ENCODE results near the gene FIP1L1. TPM values are rescaled to one million over a fixed set of nuclear protein-coding genes. Genes with fewer than 3 reads are reported as not detected.

Gene FIP1L1
- total and polyA plus RNA-seq, 9 of the 15 experiments (the other 6 are each of a cell fraction or from before 2014, with no cell fraction given) = 34.6 to 137 (median 72.0) TPM

DNA sequence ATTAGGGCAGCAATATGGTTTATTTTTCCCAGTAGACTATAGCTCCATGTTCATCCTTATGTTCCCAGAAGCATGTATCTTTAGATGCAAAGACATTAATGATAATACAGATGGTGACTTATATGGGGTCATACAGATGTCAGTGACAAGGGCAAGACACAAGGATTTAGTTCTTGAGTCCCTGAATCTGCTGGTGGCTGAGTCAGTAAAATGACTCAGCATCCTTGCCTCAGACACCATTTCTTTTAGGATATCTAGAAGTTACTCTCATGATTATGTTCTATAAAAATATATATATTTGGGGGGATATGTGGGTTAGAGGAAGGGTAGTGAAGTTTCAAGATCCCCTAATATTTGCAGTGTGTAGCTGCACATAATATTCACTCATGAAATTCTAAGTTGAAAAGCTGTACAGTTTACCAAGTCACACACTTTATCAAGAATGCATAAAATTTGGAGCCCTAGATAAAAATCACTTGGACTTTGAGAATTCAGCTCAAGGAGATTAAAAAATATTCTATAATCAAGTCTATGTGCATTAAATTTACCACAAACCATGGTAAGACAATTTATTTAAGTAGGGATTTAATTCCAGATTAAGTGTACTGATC, 111.9 kb downstream of the FIP1L1 start (continued):
- TF ChIP-seq FUS (optimal IDR thresholded peaks at IDR 0.05; ENCODE audit: low read depth, low read length) = no peak

- BruUV-seq (replicated peaks) = no TSS peak
- peaks cover 0 to 4% of the 10 kb centered on the region in 2 experiments; a peak in 2 of 5 replicates for H3K4me1 ChIP-seq (replicated peaks in 1 of 2; ENCODE audit: control insufficient read depth in 2 of 2, insufficient read depth in 2 of 2, low read length in 2 of 2)
- no peaks in the 10 kb centered on the region for H4K20me1 ChIP-seq (replicated peaks; ENCODE audit: control insufficient read depth, insufficient read depth, low read length)
- TF ChIP-seq ZNF561 (CRISPR knock-in tag; conservative IDR thresholded peaks at IDR 0.05) = no peak
- TF ChIP-seq, protein P1, sequence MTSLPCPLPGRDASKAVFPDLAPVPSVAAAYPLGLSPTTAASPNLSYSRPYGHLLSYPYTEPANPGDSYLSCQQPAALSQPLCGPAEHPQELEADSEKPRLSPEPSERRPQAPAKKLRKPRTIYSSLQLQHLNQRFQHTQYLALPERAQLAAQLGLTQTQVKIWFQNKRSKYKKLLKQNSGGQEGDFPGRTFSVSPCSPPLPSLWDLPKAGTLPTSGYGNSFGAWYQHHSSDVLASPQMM (CRISPR knock-in tag; IDR thresholded peaks at IDR 0.05) = no peak
- no peak for TF ChIP-seq SLC30A9 (CRISPR knock-in tag; IDR thresholded peaks at IDR 0.05)
- no peak for TF ChIP-seq ZEB2 (IDR thresholded peaks at IDR 0.05)
- TF ChIP-seq CBX2 (IDR thresholded peaks at IDR 0.05; ENCODE audit: insufficient read depth, low read length, poor library complexity, severe bottlenecking) = no peak
- TF ChIP-seq NRF1 (conservative IDR thresholded peaks at IDR 0.05 in 1 of 2, IDR thresholded peaks at IDR 0.05 in 1 of 2) = no peak
- TF ChIP-seq SUPT5H (IDR thresholded peaks at IDR 0.05) = no peak
- TF ChIP-seq HEY1 (CRISPR knock-in tag; IDR thresholded peaks at IDR 0.05; ENCODE audit: borderline replicate concordance) = no peak
- TF ChIP-seq RBM17 (IDR thresholded peaks at IDR 0.05; ENCODE audit: borderline replicate concordance, low read depth, low read length) = no peak
- TF ChIP-seq HNRNPLL (IDR thresholded peaks at IDR 0.05; ENCODE audit: low read depth, low read length, poor library complexity, severe bottlenecking) = no peak
- TF ChIP-seq KLF16 (IDR thresholded peaks at IDR 0.05) = no peak
- TF ChIP-seq TBL1XR1 (IDR thresholded peaks at IDR 0.05; ENCODE audit: low read length in 2 of 2) = no peak
- TF ChIP-seq, protein P2, sequence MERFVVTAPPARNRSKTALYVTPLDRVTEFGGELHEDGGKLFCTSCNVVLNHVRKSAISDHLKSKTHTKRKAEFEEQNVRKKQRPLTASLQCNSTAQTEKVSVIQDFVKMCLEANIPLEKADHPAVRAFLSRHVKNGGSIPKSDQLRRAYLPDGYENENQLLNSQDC (CRISPR knock-in tag; IDR thresholded peaks at IDR 0.05) = no peak
- no peak for TF ChIP-seq MNT (conservative IDR thresholded peaks at IDR 0.05)
- TF ChIP-seq MEF2A (IDR thresholded peaks at IDR 0.05; ENCODE audit: control insufficient read depth, low read depth, low read length) = no peak
- no peaks in the 10 kb centered on the region for H3K9me3 ChIP-seq (replicated peaks; ENCODE audit: control insufficient read depth, insufficient read depth, low read depth, low read length)
- ChIA-PET POLR2A (interaction anchor here (1.1 to 1.2 kb wide), 2 partner anchors 8 to 10 kb away, joined by 3 read pairs; no protein-coding TSS in a partner anchor), CTCF (ENCODE audit: low intra/inter-chr PET ratio) (no interaction called here)
- H3K27ac ChIP-seq (ENCODE audit: extremely low read depth, low read depth, low read length) = peak overlapping the region; percentile 18; the same call in 1 of the 3 replicates
- no peak overlapping the region for H3K4me3 ChIP-seq
- ATAC-seq (no peak), DNase-seq (ENCODE audit: extremely low read depth in 1 of 4, low spot score in 3 of 4) (no peak), FAIRE-seq (no peak)
- H3K9me1 ChIP-seq (ENCODE audit: control insufficient read depth, insufficient read depth, low read length) = no peaks in the 10 kb centered on the region
- no peak overlapping the region for H3K9ac ChIP-seq (ENCODE audit: insufficient read depth in 1 of 2, low read depth in 2 of 2, low read length in 2 of 2)
- no peaks in the 10 kb centered on the region for H3K27me3 ChIP-seq (ENCODE audit: control insufficient read depth in 2 of 2, insufficient read depth in 2 of 2, low read length in 2 of 2)
- WGBS (ENCODE audit: insufficient coverage, low coverage, missing lambda C conversion rate) = 29% methylated on average over 6 of the region's 6 CpGs
- no peak overlapping the region for H3K4me2 ChIP-seq (ENCODE audit: insufficient read depth, low read length)
- in situ Hi-C loops (cut with MboI) = loop anchor here (25.0 kb wide), 1 partner anchor 747 kb away; the partner anchor contains the start of gene PDGFRA
- no peaks in the 10 kb centered on the region for H3K36me3 ChIP-seq (ENCODE audit: control insufficient read depth, insufficient read depth, low read length)
- intact Hi-C loops (cut with micrococcal nuclease) = loop anchor here (10.0 kb wide), 2 partner anchors 476 to 744 kb away; no protein-coding TSS in a partner anchor
- H2AFZ ChIP-seq (ENCODE audit: low read depth, low read length) = peak overlapping the region; percentile 2; the same call in 1 of the 2 replicates
- no peaks in the 10 kb centered on the region for H3K79me2 ChIP-seq (ENCODE audit: control insufficient read depth, insufficient read depth, low read length)
Observed at GRCh38 chr4:53490161-53490956, 112.9 kb downstream of the FIP1L1 start.

All from K562 (cell line).